Tongue (tissue), 2 donors: ENCODE measurements around the gene ANP32D. TPM values are rescaled to one million over a fixed set of nuclear protein-coding genes. Genes with fewer than 3 reads are reported as not detected.
A peak's percentile ranks its signal among the peaks of the same experiment; 100 is the strongest.
"Not testable (repeated sequence)": the region's sequence is repeated elsewhere in the genome, so short reads cannot be mapped to it uniquely, and the experiment has no call there.

Source experiments
- DNase-seq: peaks from one replicate; pipeline ENCODE4 v3.0.0-alpha.2; 2015
- total RNA-seq: library from RNA; depleted of rRNA; stranded (reverse); fragments of >200 nt; gene quantifications from one replicate; pipeline ENCODE4 v1.2.3, GENCODE V29; 2014

The ANP32D gene
- total RNA-seq = not detected

GRCh38 chr12:48472259-48472658 is at the start of gene ANP32D:
Gene ANP32D (plus strand): TSS chr12:48472559. CDS start chr12:48472665, 106 bp downstream.
- no peak for DNase-seq

GRCh38 chr12:48423171-48423570 is 49.2 kb upstream of the ANP32D start:
- no peak for DNase-seq

GRCh38 chr12:48424644-48425043 is 47.7 kb upstream of the ANP32D start:
- no peak for DNase-seq

- DNase-seq = not testable (repeated sequence)
Measured at GRCh38 chr12:48434016-48434415, 38.3 kb upstream of the ANP32D start.

DNA sequence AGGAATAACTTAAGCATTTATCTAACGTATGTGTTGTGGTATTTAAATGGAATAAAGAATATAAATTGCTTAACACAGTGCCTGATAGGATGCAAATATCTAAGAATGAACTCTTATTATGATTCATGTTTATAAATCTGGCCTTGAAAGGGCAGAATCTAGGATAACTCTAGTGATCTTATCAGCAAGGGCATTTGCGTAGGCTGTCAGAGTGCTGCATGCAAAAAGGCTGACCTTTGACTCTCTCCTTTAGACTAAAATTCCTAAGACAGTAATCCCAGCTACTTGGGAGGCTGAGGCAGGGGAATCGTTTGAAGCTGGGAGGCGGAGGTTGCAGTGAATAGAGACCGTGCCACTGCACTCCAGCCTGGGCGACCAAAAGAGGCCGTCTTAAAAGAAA is 31.3 kb upstream of the ANP32D start:
- no peak for DNase-seq

GRCh38 chr12:48442179-48442847 is 30.0 kb upstream of the ANP32D start:
- DNase-seq = no peak

GRCh38 chr12:48445538-48445937 is 26.8 kb upstream of the ANP32D start:
- DNase-seq = no peak

DNA sequence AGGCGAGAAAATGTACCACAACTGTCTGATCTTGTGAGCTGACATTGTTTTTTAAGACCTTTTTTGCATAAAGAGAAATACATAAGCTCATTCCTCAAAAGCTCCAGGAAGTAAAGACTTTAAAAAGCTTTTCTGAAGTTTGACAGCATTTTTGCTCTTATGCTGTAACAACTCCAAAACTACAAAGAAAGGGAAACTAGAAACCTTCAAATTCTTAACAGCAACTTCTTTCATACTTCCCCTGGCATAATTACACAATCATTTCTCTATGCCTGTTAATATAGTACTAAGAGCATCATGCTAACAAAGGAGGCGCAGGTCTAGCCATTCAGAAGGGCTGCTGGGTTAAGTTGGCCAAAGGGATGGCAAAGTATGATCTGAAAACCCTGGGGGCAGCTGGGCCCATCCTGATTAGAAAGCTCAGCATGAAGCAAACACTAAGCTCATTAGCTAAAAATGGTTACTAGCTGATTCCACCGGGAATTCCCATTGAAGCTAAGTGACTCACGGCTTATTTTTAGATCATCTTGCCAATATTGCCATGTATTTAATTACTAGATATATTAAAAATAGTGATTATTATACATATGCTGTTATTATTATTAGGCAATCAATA is 26.1 kb upstream of the ANP32D start:
- DNase-seq = no peak

DNA sequence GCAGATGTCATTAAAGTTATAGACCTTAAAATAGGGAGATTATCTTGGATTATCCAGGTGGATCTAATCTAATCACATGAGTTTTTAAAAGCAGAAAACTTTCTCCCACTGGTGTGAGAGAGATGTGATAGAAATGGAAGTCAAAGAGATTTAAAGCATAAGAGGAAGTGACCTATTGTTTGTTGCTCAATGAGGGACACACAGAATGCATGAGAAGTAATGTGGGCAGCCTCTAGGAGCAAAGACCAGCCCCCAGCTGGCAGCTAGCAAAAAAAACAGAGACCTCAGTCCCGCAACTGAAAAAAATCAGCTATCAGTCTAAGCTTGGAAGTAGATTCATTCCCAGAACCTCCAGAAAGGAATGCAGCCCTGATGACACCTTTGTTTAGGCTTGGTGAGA is 24.6 kb upstream of the ANP32D start:
- no peak for DNase-seq

- DNase-seq = no peak
Measured at GRCh38 chr12:48451372-48451771, 21.0 kb upstream of the ANP32D start.

DNA sequence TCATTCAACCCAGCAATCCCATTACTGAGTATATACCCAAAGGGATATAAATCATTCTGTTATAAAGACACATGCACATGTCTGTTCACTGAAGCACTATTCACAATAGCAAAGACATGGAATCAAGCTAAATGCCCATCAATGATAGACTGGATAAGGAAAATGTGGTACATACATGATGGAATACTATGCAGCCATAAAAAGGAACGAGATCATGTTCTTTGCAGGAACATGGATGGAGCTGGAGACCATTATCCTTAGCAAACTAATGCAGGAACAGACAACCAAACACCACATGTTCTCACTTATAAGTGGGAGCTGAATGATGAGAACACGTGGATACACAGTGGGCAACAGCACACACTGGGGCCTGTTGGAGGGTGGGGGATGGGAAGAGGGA is 19.4 kb upstream of the ANP32D start:
- DNase-seq = not testable (repeated sequence)

- peak; percentile 23 for DNase-seq
Measured at GRCh38 chr12:48454667-48455066, 17.7 kb upstream of the ANP32D start.

DNA sequence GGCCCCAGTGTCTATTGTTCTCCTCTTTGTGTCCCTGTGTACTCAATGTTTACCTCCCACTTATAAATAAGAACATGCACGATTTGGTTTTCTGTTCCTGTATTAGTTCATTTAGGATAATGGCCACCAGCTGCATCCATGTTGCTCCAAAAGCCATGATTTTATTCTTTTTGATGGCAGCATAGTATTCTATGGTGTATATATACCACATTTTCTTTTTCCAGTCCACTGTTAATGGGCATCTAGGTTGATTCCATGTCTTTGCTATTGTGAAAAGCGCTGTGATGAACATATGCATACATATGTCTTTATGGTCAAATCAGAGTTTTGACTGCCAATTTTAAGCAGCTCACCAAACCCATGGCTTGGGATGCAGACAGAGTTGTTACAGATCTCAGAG is 17.2 kb upstream of the ANP32D start:
- no peak for DNase-seq

DNA sequence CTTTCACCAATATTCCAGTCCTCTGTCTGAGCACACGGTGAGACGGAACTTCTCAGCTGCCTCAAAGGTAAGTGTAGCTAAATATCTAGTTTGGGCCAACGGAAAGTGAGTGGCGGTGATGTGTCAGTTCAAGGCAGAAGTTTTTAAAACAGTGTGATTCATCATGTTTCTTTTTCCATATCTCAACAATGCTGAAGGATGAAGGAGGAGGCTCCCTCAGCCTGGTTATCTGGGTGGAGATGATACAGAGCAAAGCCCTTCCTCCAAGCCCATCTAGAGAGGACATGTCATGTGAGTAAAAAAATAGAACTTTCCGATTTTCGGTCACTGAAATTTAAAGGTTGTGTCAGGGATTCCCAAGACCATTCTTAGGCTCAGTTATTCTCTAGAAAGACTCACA is 13.1 kb upstream of the ANP32D start:
- DNase-seq = no peak

DNA sequence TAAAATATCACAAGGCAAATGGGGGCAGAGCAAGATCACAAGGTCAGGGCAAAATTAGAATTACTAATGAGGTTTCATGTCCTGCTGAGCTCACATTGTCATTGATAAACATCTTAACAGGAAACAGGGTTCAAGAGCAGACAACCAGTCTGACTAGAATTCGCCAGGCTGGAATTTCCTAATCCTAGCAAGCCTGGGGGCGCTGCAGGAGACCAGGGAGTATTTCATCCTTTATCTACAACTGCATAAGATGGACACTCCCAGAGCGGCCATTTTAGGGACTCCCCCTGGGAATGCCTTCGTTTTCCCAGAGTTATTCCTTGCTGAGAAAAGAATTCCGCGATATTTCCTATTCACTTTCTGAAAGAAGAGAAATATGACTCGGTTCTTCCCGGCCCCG is 3.3 kb upstream of the ANP32D start:
- DNase-seq = not testable (repeated sequence)

GRCh38 chr12:48473061-48473460 is 702 bp downstream of the ANP32D start:
- DNase-seq = no peak

- not testable (repeated sequence) for DNase-seq
Measured at GRCh38 chr12:48474497-48474896, 2.1 kb downstream of the ANP32D start.

GRCh38 chr12:48482198-48482597 is 9.8 kb downstream of the ANP32D start, which contains the start of gene C12orf54:
Gene C12orf54 (plus strand): TSS chr12:48482498. CDS start chr12:48483297, 799 bp downstream.
- no peak for DNase-seq

DNA sequence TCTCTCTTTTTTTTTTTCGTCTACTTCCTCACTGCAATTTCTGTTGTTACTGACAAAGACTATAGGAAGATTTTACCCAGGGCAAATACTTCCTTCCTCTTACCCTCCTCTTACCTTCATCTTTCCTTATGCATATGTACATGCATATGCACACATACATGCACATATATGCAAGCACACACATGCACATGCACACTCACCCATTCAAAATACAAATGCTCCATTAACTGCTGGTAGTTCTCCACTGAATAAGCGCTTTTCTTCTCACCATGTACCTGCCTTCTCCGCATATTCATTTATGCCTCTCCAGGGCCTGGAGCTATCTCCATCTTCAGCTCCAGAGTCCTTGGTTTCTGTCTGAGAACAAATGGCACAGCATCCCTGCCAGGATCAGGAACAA is 10.6 kb downstream of the ANP32D start:
- no peak for DNase-seq

- no peak for DNase-seq
Measured at GRCh38 chr12:48486261-48486660, 13.9 kb downstream of the ANP32D start.

GRCh38 chr12:48486679-48487078 is 14.3 kb downstream of the ANP32D start:
- DNase-seq = peak; percentile 50

DNA sequence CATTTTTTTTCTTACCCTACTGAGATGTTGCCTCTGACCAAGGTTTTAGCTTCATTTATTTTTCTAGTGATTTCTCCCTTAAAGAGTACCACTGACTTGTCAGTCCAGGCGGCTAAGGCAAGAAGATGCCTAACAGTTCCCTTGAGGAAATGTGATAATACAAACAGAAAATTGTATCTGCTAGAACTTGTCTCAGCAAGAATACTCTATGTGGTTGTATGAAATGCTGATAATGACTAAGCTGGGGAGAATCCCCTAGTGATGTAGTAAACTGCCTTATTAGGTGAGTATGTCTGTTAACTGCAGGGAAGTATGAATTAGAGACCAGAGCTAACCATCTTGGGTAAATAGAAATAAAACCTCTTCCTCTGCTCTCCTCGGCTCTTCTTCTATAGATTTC is 16.7 kb downstream of the ANP32D start:
- peak; percentile 35 for DNase-seq

GRCh38 chr12:48489456-48489855 is 17.1 kb downstream of the ANP32D start:
- DNase-seq = not testable (repeated sequence)

GRCh38 chr12:48500281-48500680 is 27.9 kb downstream of the ANP32D start:
- DNase-seq = not testable (repeated sequence)
